ENCODE measurements around the gene NID1. TPM values are rescaled to one million over a fixed set of nuclear protein-coding genes. Genes with fewer than 3 reads are reported as not detected.
"Not testable (repeated sequence)": the region's sequence is repeated elsewhere in the genome, so short reads cannot be mapped to it uniquely, and the experiment has no call there.

NID1 gene
- total RNA-seq, 1 donor from 2014 or later, result 175 TPM

GRCh38 chr1:235971020-235971419 lies 93.9 kb downstream of the NID1 start:
- no peak for DNase-seq (ENCODE audit: low read depth in 2 of 2)

GRCh38 chr1:235968831-235969230 lies 96.1 kb downstream of the NID1 start:
- DNase-seq (ENCODE audit: low read depth in 2 of 2), result no peak

- DNase-seq (ENCODE audit: low read depth in 2 of 2), result not testable (repeated sequence)
These were observed 98.8 kb downstream of the NID1 start for GRCh38 chr1:235966134-235966533.

GRCh38 chr1:235960809-235961208 lies 104.1 kb downstream of the NID1 start:
- no peak for DNase-seq (ENCODE audit: low read depth in 2 of 2)

- no peak for DNase-seq (ENCODE audit: low read depth in 2 of 2)
These were observed 106.9 kb downstream of the NID1 start for GRCh38 chr1:235958021-235958420.

GRCh38 chr1:235955777-235956176 lies 109.1 kb downstream of the NID1 start:
- DNase-seq (ENCODE audit: low read depth in 2 of 2), result no peak

- no peak for DNase-seq (ENCODE audit: low read depth in 2 of 2)
These were observed 110.3 kb downstream of the NID1 start for GRCh38 chr1:235954306-235955283.

- no peak for DNase-seq (ENCODE audit: low read depth in 2 of 2)
These were observed 111.1 kb downstream of the NID1 start for GRCh38 chr1:235953801-235954200.

GRCh38 chr1:235952950-235953615 lies 111.8 kb downstream of the NID1 start:
- no peak for DNase-seq (ENCODE audit: low read depth in 2 of 2)

GRCh38 chr1:235951661-235952060 lies 113.2 kb downstream of the NID1 start:
- no peak for DNase-seq (ENCODE audit: low read depth in 2 of 2)

- DNase-seq (ENCODE audit: low read depth in 2 of 2), result no peak
These were observed 114.6 kb downstream of the NID1 start for GRCh38 chr1:235950318-235950717.

DNA sequence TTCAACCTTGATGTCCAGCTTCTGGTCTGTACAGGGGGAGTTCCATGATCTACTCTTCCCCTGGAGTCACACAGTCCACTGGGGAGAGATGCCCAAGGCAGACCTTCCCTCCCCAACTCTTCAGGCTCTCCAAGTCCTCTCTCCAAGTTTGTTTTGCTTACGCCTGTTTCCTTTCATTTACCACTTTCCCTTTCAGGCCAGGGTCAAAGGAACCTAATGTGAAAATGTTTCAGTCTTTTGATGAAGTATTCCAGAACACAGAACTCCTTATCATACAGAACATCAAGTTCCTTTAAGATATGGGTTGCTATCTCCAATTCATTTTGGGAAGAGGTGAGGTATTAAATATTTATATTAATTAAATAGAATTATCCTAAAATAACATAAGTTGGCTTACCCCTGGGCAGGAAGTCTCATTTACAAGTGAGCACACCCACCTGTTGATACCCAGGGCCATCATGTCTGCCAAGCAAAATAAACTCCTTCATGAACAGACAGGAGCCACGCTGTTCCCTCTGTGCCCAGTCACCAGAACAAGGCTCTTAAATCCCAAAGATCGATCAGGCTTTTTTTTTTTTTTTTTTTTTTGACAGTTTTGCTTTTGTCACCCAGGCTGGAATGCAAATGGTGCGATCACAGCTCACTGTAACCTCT lies 116.0 kb downstream of the NID1 start:
- no peak for DNase-seq (ENCODE audit: low read depth in 2 of 2)

- no peak for DNase-seq (ENCODE audit: low read depth in 2 of 2)
These were observed 116.9 kb downstream of the NID1 start for GRCh38 chr1:235947989-235948388.

DNA sequence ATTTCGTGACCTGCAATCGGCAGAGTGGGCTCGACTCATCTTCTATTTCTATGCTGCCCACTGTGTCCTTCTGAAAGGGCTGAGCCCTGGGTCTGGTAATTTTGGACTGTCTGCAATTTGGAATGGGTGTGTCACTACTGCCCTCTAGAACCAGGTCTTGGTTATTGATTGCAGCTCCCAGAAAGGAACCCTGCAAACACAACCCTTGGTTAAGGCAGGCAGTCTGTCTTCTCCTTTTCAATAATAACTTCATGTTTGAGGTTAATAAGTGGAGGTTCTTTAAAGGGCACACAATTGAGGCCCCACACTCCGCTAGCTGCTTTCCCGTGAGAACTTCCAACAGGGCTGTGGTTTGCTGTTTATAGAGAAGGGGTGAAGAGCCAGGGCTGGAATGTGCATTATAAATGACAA lies 118.3 kb downstream of the NID1 start:
- DNase-seq (ENCODE audit: low read depth in 2 of 2), result no peak

GRCh38 chr1:235945775-235946570 lies 118.9 kb downstream of the NID1 start:
- DNase-seq (ENCODE audit: low read depth in 2 of 2), result no peak

- peak in 1 of 2 donors; percentile 17 for DNase-seq (ENCODE audit: low read depth in 2 of 2)
These were observed 121.2 kb downstream of the NID1 start for GRCh38 chr1:235943581-235944114.

GRCh38 chr1:235942979-235943575 lies 121.8 kb downstream of the NID1 start:
- no peak for DNase-seq (ENCODE audit: low read depth in 2 of 2)

GRCh38 chr1:235942625-235942934 lies 122.3 kb downstream of the NID1 start:
- no peak for DNase-seq (ENCODE audit: low read depth in 2 of 2)

DNA sequence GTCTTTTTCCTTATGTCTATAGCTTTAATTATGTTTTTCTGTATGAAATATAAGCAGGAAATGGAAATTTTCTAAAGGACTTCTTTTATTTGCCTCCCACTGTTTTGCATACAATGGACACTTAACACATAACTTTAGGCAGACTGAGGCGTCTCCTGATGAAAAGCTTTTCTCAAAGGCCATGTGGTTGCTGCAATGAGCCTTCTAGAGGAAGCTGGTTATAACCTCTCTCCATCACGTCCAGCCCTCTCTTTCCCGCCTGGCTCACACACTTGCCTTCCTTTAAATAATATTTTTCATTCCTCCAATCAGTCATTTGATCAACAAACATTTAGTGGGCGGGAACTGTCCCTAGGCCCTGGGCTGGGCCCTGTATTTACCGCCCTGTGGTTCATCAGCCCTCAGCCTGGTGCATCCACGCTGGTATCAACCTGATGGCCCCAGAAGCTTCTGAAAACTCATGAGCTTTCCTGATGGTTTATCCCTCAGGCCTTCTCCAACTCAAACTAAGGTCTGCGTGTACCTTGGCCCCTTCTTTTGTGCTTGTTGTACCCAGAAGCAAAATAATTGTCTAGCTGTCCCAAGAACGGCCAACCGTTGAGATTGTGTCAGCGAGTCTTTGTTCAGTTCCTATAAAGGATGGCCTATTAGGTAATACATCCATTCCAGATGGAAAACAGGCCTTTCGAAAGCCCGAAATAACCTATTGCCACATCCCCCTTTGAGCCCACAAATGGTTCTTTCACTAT lies 122.8 kb downstream of the NID1 start:
- no peak for DNase-seq (ENCODE audit: low read depth in 2 of 2)

DNA sequence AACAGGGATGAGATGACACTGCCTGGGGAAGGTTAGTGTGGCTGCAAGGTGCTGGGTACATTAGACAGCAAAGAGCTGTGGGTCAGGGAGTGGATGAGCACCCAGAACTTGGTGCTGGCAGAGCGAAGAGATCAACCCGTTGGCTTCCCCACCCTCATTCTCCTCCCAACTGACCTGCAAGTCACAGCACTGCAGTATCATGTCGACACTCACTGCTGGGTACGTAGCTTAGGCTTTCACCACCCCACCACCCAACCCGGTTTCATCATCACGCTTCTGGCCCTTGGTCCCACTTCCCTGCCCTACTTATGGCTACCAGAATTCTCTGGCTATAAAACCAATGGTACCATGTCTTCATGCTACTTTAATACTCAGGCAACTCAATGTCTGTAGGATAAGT lies 124.6 kb downstream of the NID1 start:
- DNase-seq (ENCODE audit: low read depth in 2 of 2), result no peak

Data from dermis microvascular lymphatic vessel endothelial cell (primary cell).